NCI-H460 (cell line): ENCODE results near the gene TSSC4. TPM values are rescaled to one million over a fixed set of nuclear protein-coding genes. Genes with fewer than 3 reads are reported as not detected.

ENCODE experiments used
- DNase-seq: peaks from one replicate; pipeline ENCODE4 v3.0.0-alpha.2; 2016; ENCODE audit warnings: low read depth; ENCODE audit errors: extremely low read depth
- small RNA-seq, 2 experiments: library from RNA; depleted of rRNA; stranded (forward); fragments of <200 nt; gene quantifications; one replicate each; pipeline ENCODE3, GENCODE V24; 2014
- total RNA-seq: library from RNA; depleted of rRNA; stranded (reverse); fragments of >200 nt; shearing (Covaris generic); gene quantifications from 2 replicates; pipeline ENCODE4 v1.2.3, GENCODE V29; 2014; rRNA removed

TSSC4 gene
- total RNA-seq, 1 experiment from 2014 or later = 27.9 TPM

- peak; percentile 15 for DNase-seq
These were observed 44.5 kb downstream of the TSSC4 start, which contains the start of gene KCNQ1 for GRCh38 chr11:2444821-2445745. KCNQ1 (plus strand) TSS chr11:2445008; CDS start chr11:2445099, 91 bp downstream.

GRCh38 chr11:2445746-2446551 lies 45.4 kb downstream of the TSSC4 start:
- DNase-seq = no peak

GRCh38 chr11:2446590-2447252 lies 46.2 kb downstream of the TSSC4 start:
- no peak for DNase-seq

- no peak for DNase-seq
These were observed 46.9 kb downstream of the TSSC4 start for GRCh38 chr11:2447253-2447950.

- DNase-seq = no peak
These were observed 47.6 kb downstream of the TSSC4 start for GRCh38 chr11:2447951-2448650.

GRCh38 chr11:2448661-2449547 lies 48.4 kb downstream of the TSSC4 start:
- DNase-seq = no peak

GRCh38 chr11:2449548-2450320 lies 49.2 kb downstream of the TSSC4 start:
- no peak for DNase-seq

GRCh38 chr11:2450321-2451041 lies 49.9 kb downstream of the TSSC4 start:
- no peak for DNase-seq

GRCh38 chr11:2451336-2451735 lies 50.8 kb downstream of the TSSC4 start:
- DNase-seq = no peak

- DNase-seq = no peak
These were observed 51.4 kb downstream of the TSSC4 start for GRCh38 chr11:2451916-2452315.

GRCh38 chr11:2452321-2453012 lies 51.9 kb downstream of the TSSC4 start:
- no peak for DNase-seq

GRCh38 chr11:2453436-2453835 lies 52.9 kb downstream of the TSSC4 start:
- DNase-seq = no peak

Small RNAs within 50 kb of the gene (small RNA-seq; reads per million reads assigned to genes)
- gene RF00019 = 0 reads per million in 2 experiments

Other genes starting within 250 kb of the TSSC4 start
- not detected in 2 replicates for gene INS, start 239.5 kb upstream of the TSSC4 start, total RNA-seq
- gene TH, start 228.9 kb upstream of the TSSC4 start, total RNA-seq = not detected in 2 replicates
- gene ASCL2, start 130.2 kb upstream of the TSSC4 start, total RNA-seq = not detected in 2 replicates
- not detected in 2 replicates for gene C11orf21, start 98.8 kb upstream of the TSSC4 start, total RNA-seq
- not detected in 2 replicates for gene TSPAN32, start 98.7 kb upstream of the TSSC4 start, total RNA-seq
- 75.2 and 83.6 TPM in 2 replicates for gene CD81, start 23.4 kb upstream of the TSSC4 start, total RNA-seq
- gene TRPM5, start 43.8 kb downstream of the TSSC4 start, total RNA-seq = not detected in 2 replicates
- 0.26 TPM in 1 of 2 replicates, not detected in the other for gene KCNQ1, start 44.3 kb downstream of the TSSC4 start, total RNA-seq